HUES48 (cell line): ENCODE results near the gene SLC9B1.
A peak's percentile ranks its signal among the peaks of the same experiment; 100 is the strongest.

Experiments used
- H3K27ac ChIP-seq: one replicate; pipeline ENCODE4 v1.7.0; 2013; ENCODE audit warnings: low read depth, low read length, inconsistent platforms
- H3K27me3 ChIP-seq: 2 replicates; pipeline ENCODE4 v1.6.1; 2013; ENCODE audit warnings: mild to moderate bottlenecking, low read length; ENCODE audit not compliant: control insufficient read depth, insufficient read depth
- H3K36me3 ChIP-seq: 2 replicates; pipeline ENCODE4 v1.6.1; 2013; ENCODE audit warnings: low read length; ENCODE audit not compliant: control insufficient read depth, insufficient read depth
- H3K4me1 ChIP-seq: 2 replicates; pipeline ENCODE4 v1.6.1; 2013; ENCODE audit warnings: mild to moderate bottlenecking, low read length; ENCODE audit not compliant: control insufficient read depth, insufficient read depth
- H3K4me3 ChIP-seq: 2 replicates; pipeline ENCODE4 v1.5.1; 2013; ENCODE audit warnings: mild to moderate bottlenecking, low read depth, low read length
- H3K9ac ChIP-seq: 2 replicates; pipeline ENCODE4 v1.6.1; 2013; ENCODE audit warnings: mild to moderate bottlenecking, low read depth, low read length, moderate library complexity
- H3K9me3 ChIP-seq: 2 replicates; pipeline ENCODE4 v1.6.1; 2013; ENCODE audit warnings: low read length; ENCODE audit not compliant: control insufficient read depth, insufficient read depth

The SLC9B1 gene

DNA sequence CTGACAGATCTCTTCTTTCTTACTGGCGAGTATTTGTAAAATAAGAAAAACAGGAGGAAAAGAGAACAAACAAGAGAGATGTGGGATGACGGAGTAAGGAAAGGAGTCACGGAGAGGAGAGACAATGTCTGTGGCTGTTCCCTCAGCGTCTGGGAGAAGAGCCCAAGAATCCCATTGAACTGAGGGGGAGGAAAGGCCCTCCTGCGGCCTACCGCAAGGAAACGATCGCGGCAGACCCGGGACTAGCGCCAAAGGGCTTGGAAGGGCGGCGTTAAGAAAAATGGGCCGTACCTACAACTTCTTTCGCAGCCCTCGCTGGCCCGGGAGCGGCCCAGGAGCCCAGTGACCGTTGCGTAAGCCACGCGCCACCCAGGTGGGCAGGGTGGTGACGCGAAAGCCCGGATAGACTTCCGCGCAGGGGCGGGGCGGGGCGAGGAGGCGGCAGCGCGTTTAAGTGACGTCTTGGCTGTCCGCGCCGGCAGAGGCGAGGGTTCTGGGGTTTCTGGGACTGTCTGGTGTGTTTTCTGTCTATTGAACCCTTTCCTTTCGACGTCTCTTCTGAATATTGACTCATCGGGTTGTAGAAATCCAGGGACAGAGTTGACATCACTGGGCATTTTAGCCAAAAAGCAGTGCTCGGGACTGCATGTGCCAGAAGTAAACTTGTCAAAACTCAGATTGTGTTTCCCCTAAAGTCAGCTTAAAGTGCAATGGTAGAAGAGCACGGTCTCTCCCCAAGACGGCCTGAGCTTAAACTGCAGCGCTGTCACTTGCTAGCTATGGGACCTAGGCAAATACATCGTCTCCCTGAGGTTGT is at the start of gene SLC9B1:
SLC9B1 (minus strand) TSS at position 398 of the 817 bp plus-strand sequence. CDS start 27,994 bp downstream, outside the sequence.
- Histone ChIP-seq H3K27me3 (no peaks in the 10 kb centered on the region), H3K9ac (peak within 1 kb of the TSS; percentile 88), H3K4me1 (no peaks in the 10 kb centered on the region), H3K27ac (peak within 1 kb of the TSS; percentile 83), H3K36me3 (no peaks in the 10 kb centered on the region), H3K4me3 (peak within 1 kb of the TSS; percentile 88), H3K9me3 (0 out of 2 replicates have a peak, but pooled peaks cover 5% of the 10 kb centered on the region)

- Histone ChIP-seq H3K4me3 (no peak overlapping the region), H3K27me3 (no peaks in the 10 kb centered on the region), H3K9me3 (no peaks in the 10 kb centered on the region), H3K4me1 (peaks cover 11% of the 10 kb centered on the region; the same call in 1 of the 2 replicates), H3K9ac (no peak overlapping the region), H3K36me3 (no peaks in the 10 kb centered on the region), H3K27ac (no peak overlapping the region)
Observed at GRCh38 chr4:103067841-103068547, 48.5 kb upstream of the SLC9B1 start.

DNA sequence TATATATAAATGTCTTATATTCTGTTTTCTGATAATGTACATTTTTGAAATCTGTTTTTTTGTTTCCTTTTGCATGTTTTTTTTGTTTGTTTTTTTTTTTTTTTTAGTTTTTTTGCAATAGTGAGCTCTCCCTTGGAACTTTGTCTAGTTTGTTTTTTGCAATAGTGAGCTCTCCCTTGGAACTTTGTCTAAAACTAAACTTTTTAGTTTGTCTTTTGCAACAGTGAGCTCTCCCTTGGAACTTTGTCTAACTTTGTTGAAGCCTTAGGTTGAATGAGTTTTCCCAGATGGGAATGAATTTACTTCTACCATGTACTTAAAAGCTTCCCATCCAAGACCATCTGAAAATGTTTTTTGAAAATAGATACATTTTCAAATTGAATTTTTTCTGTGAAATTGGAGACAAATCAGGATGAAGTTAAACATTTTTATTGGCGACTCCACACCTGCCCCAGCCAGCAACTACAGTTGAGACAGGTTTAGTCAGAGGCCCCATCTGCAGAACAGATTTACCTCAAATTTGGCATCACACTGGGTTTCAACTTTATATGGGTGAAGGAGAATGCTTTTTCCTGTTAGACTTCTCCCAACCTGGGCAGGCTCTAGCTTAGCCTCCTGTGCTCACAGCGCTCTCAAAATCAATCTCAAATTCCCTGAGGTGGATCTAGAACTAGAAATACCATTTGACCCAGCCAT is 41.1 kb upstream of the SLC9B1 start:
- H3K36me3 ChIP-seq: no peaks in the 10 kb centered on the region
- H3K9ac ChIP-seq: no peak overlapping the region
- no peaks in the 10 kb centered on the region for H3K4me1 ChIP-seq
- no peak overlapping the region for H3K27ac ChIP-seq
- no peaks in the 10 kb centered on the region for H3K27me3 ChIP-seq
- H3K4me3 ChIP-seq: no peak overlapping the region
- H3K9me3 ChIP-seq: no peaks in the 10 kb centered on the region

DNA sequence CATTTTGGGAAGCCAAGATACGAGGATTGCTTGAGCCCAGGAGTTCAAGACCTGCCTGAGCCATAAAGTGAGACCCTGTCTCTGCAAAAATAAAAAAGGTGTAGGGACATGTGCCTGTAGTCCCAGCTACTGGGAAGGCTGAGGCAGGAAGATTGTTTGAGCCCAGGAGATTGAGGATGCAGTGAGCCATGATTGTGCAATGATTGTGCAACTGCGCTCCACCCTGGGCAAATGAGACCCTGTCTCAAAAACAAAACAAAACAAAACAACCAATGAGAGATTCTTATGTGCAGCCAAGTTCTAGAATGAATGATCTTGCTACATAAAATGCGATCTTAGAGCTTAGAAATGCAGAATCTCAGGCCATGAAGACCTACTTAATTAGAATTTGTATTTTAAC is 34.5 kb upstream of the SLC9B1 start:
- no peak overlapping the region for H3K27ac ChIP-seq
- no peaks in the 10 kb centered on the region for H3K36me3 ChIP-seq
- no peaks in the 10 kb centered on the region for H3K4me1 ChIP-seq
- H3K4me3 ChIP-seq: no peak overlapping the region
- no peaks in the 10 kb centered on the region for H3K27me3 ChIP-seq
- H3K9ac ChIP-seq: no peak overlapping the region
- no peaks in the 10 kb centered on the region for H3K9me3 ChIP-seq

DNA sequence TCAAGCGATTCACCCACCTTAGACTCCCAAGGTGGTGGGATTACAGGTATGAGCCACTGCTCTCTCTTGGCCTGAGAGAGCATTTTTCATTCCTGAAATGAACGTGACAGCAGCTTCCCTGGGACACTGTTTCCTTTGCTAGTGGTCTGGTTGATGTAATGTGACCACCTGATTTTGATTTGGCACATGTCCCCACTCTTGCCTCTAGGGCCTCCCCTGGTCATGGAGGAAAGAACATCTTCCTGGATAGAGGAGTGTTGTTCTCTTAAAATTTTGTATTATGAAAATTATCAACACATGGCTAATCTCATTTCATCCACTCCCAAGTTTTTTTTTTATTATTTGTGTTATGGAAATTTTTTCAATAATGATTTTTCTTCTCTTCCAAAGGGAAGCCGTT is 33.3 kb upstream of the SLC9B1 start:
- no peak overlapping the region for H3K4me3 ChIP-seq
- no peak overlapping the region for H3K9ac ChIP-seq
- H3K36me3 ChIP-seq: no peaks in the 10 kb centered on the region
- no peak overlapping the region for H3K27ac ChIP-seq
- no peaks in the 10 kb centered on the region for H3K27me3 ChIP-seq
- H3K4me1 ChIP-seq: no peaks in the 10 kb centered on the region
- no peaks in the 10 kb centered on the region for H3K9me3 ChIP-seq

DNA sequence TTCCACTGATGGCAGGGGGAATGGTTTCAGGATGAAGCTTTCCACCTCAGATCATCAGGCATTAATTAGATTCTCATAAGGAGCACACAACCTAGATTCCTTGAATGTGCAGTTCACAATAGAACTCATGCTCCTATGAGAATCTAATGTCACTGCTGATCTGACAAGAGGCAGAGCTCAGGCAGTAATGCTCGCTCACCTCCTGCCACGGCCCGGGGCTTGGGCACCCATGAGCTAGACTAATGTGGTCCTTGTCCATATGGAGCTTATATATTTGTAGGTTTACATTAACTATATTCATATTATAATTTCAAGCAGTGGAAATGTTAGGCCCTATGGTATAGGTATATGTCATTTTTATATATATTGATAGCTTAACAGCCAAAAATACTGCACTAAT is 32.6 kb upstream of the SLC9B1 start:
- Histone ChIP-seq H3K27me3 (no peaks in the 10 kb centered on the region), H3K4me1 (no peaks in the 10 kb centered on the region), H3K4me3 (no peak overlapping the region), H3K9me3 (no peaks in the 10 kb centered on the region), H3K27ac (no peak overlapping the region), H3K36me3 (no peaks in the 10 kb centered on the region), H3K9ac (no peak overlapping the region)

DNA sequence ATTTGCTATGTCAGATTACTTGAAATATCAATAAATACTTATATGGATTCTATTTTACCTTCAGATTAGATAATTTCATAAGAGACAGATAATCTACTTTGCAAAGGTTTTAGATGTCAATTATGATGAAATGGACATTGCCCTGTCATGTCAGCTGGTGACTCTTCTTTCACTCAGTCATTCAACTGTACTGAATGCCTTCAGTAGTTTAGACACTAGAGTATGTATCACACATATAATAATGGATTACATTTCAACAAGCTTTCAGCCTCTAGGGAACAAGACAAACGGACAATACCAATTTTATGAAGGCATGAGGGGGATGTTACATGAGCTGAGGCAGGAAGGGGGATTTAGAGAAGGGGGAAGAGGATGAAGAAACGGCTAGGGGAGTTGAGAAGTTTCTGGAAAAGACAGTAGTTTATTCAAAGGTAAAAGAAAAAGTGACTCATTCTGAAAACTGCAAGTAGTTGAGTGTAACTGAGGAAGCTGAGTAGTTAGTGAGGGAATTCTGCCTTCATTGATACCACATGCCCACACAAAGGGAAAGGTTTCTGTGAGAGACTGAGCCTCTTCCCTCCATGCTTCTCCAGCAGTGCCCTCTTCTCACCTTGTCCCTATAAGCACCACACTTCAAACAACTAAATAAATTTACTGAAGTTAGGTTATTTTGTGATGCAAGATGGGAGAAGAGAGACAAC is 31.4 kb upstream of the SLC9B1 start:
- H3K27me3 ChIP-seq: no peaks in the 10 kb centered on the region
- no peak overlapping the region for H3K27ac ChIP-seq
- no peak overlapping the region for H3K4me3 ChIP-seq
- H3K4me1 ChIP-seq: no peaks in the 10 kb centered on the region
- no peaks in the 10 kb centered on the region for H3K9me3 ChIP-seq
- H3K36me3 ChIP-seq: no peaks in the 10 kb centered on the region
- no peak overlapping the region for H3K9ac ChIP-seq

GRCh38 chr4:103046416-103047290 is 27.1 kb upstream of the SLC9B1 start:
- no peak overlapping the region for H3K9ac ChIP-seq
- H3K9me3 ChIP-seq: no peaks in the 10 kb centered on the region
- no peaks in the 10 kb centered on the region for H3K27me3 ChIP-seq
- no peaks in the 10 kb centered on the region for H3K36me3 ChIP-seq
- no peaks in the 10 kb centered on the region for H3K4me1 ChIP-seq
- H3K27ac ChIP-seq: no peak overlapping the region
- H3K4me3 ChIP-seq: no peak overlapping the region

DNA sequence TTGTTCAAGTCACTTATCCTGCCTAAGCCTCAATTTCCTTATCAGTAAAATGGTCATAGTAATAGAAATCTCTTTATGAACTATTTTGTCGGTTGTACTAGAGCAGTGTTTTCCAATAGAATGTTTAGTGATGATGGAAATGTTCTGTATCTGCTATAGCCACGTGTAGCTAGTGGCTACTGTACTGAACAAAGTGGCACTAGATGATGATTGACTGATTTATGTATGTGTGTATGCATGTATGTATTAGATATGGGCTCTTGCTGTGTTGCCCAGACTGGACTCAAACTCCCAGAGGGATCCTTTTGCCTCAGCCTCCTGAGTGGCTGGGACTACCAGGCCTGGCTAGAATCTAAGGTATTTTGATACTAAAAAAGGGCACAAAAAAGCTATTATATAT is 24.7 kb upstream of the SLC9B1 start:
- no peak overlapping the region for H3K27ac ChIP-seq
- no peaks in the 10 kb centered on the region for H3K36me3 ChIP-seq
- no peaks in the 10 kb centered on the region for H3K27me3 ChIP-seq
- no peak overlapping the region for H3K4me3 ChIP-seq
- no peaks in the 10 kb centered on the region for H3K9me3 ChIP-seq
- no peaks in the 10 kb centered on the region for H3K4me1 ChIP-seq
- no peak overlapping the region for H3K9ac ChIP-seq

- Histone ChIP-seq H3K27me3 (no peaks in the 10 kb centered on the region), H3K27ac (no peak overlapping the region), H3K4me3 (no peak overlapping the region), H3K36me3 (no peaks in the 10 kb centered on the region), H3K9me3 (no peaks in the 10 kb centered on the region), H3K9ac (no peak overlapping the region), H3K4me1 (no peaks in the 10 kb centered on the region)
Observed at GRCh38 chr4:103036169-103036568, 16.7 kb upstream of the SLC9B1 start.
